K562 (cell line): ENCODE results near the gene CDYL2. TPM values are rescaled to one million over a fixed set of nuclear protein-coding genes. Genes with fewer than 3 reads are reported as not detected.

ENCODE experiments used
- ATAC-seq: fragments of 200-7000 bp; cut with Tn5 transposase; 3 replicates; pipeline ENCODE4 v1.9.1; 2020; ENCODE audit warnings: moderate library complexity
- BruUV-seq: library from RNA; stranded (reverse); fragments of 400-500 nt; replicated peaks from 2 replicates; lab custom pipeline; 2021; lab: Mats Ljungman, UMichigan
- CTCF ChIA-PET: fragments of 300-600 bp; formaldehyde crosslinking; extraction: SDS; loops from one replicate; lab custom pipeline; 2021; ENCODE audit warnings: low intra/inter-chr PET ratio; lab: Yijun Ruan, JAX
- POLR2A ChIA-PET: fragments of 300-600, 350-650 bp; sonication (Branson Sonifier 250); formaldehyde crosslinking; extraction: SDS; loops from one replicate; lab custom pipeline; 2021; ENCODE audit warnings: antibody characterized with exemption, inconsistent platforms; lab: Yijun Ruan, JAX
- DNase-seq, 4 experiments: peaks; one replicate each; pipeline versions ENCODE4 v3.0.0 to v3.0.0-alpha.2; 2011 to 2018; ENCODE audit warnings: low spot score in 3 of 4, mixed read lengths in 3 of 4; ENCODE audit errors: extremely low read depth in 1 of 4
- FAIRE-seq: peaks from 2 replicates; lab custom pipeline; 2011; peaks lifted over from hg19 to GRCh38; lab: Jason Lieb, UNC
- H2AFZ ChIP-seq: 2 replicates; pipeline ENCODE4 v1.6.0; 2011; ENCODE audit warnings: low read depth, low read length, control low read depth, inconsistent platforms
- H3K27ac ChIP-seq: fragments of 200-600 bp; 3 replicates; pipeline ENCODE4 v1.8.0; 2011; ENCODE audit warnings: low read depth, mild to moderate bottlenecking, control low read depth, inconsistent platforms, low read length, moderate library complexity, mixed read lengths; ENCODE audit errors: extremely low read depth
- H3K27me3 ChIP-seq, 2 experiments: fragments of 300-600 bp in 1 of 2; 2 replicates in 1 of 2; 3 replicates in 1 of 2; pipeline versions ENCODE4 v1.6.0 to v1.8.0; 2011; ENCODE audit warnings: inconsistent platforms in 2 of 2, low read length in 2 of 2, mild to moderate bottlenecking in 1 of 2, mixed read lengths in 1 of 2, moderate library complexity in 1 of 2; ENCODE audit not compliant: control insufficient read depth in 2 of 2, insufficient read depth in 2 of 2
- H3K36me3 ChIP-seq: fragments of 300-600 bp; 3 replicates; pipeline ENCODE4 v1.8.0; 2011; ENCODE audit warnings: mild to moderate bottlenecking, low read length, inconsistent platforms; ENCODE audit not compliant: control insufficient read depth, insufficient read depth
- H3K4me1 ChIP-seq, 2 experiments: fragments of 200-600 bp in 1 of 2; replicated peaks in 1 of 2; 2 replicates in 1 of 2; 3 replicates in 1 of 2; pipeline versions ENCODE4 v1.5.1 to v1.8.0; 2011; ENCODE audit warnings: inconsistent platforms in 2 of 2, low read length in 2 of 2, mild to moderate bottlenecking in 1 of 2, mixed read lengths in 1 of 2, moderate library complexity in 1 of 2; ENCODE audit not compliant: control insufficient read depth in 2 of 2, insufficient read depth in 2 of 2
- H3K4me2 ChIP-seq: 2 replicates; pipeline ENCODE4 v1.6.1; 2011; ENCODE audit warnings: low read length, control low read depth, inconsistent platforms, mixed read lengths; ENCODE audit not compliant: insufficient read depth
- H3K4me3 ChIP-seq: fragments of 200-600 bp; sonication (generic), shearing (Covaris generic); 2 replicates; pipeline ENCODE4 v1.5.1; 2016; ENCODE audit warnings: control low read depth, inconsistent platforms
- H3K79me2 ChIP-seq: fragments of 200-600 bp; 3 replicates; pipeline ENCODE4 v1.8.0; 2011; ENCODE audit warnings: low read length, inconsistent platforms; ENCODE audit not compliant: control insufficient read depth, insufficient read depth
- H3K9ac ChIP-seq, 2 experiments: 2 replicates each; pipeline versions ENCODE4 v1.6.0 to v1.6.1; 2011; ENCODE audit warnings: low read depth in 2 of 2, low read length in 2 of 2, control low read depth in 1 of 2, inconsistent platforms in 1 of 2, mild to moderate bottlenecking in 1 of 2, mixed read lengths in 1 of 2; ENCODE audit not compliant: insufficient read depth in 1 of 2
- H3K9me1 ChIP-seq: one replicate; pipeline ENCODE4 v1.6.0; 2011; ENCODE audit warnings: inconsistent platforms, mild to moderate bottlenecking, low read length, moderate library complexity; ENCODE audit not compliant: control insufficient read depth, insufficient read depth
- H3K9me3 ChIP-seq: replicated peaks from 2 replicates; pipeline ENCODE4 v1.5.1; 2011; ENCODE audit warnings: low read depth, low read length, inconsistent platforms; ENCODE audit not compliant: control insufficient read depth, insufficient read depth
- H4K20me1 ChIP-seq: replicated peaks from 2 replicates; pipeline ENCODE4 v1.6.1; 2011; ENCODE audit warnings: low read length, inconsistent platforms, mixed read lengths; ENCODE audit not compliant: control insufficient read depth, insufficient read depth
- HOMEZ ChIP-seq: fragments of 250-450 bp; sonication (Bioruptor Pico); IDR thresholded peaks from 2 replicates; pipeline ENCODE4 v1.4.0; 2020; ENCODE audit warnings: mild to moderate bottlenecking, moderate library complexity
- LARP7 ChIP-seq: fragments of 450-650 bp; IDR thresholded peaks from 2 replicates; pipeline ENCODE4 v1.6.1; 2016
- NFATC3 ChIP-seq: fragments of 450-650 bp; IDR thresholded peaks from 2 replicates; pipeline ENCODE4 v1.6.1; 2017; ENCODE audit warnings: mild to moderate bottlenecking
- PHF21A ChIP-seq: fragments of 450-650 bp; IDR thresholded peaks from 2 replicates; pipeline ENCODE4 v1.6.1; 2017; ENCODE audit warnings: low read depth, borderline replicate concordance
- SETDB1 ChIP-seq: IDR thresholded peaks from one replicate; pipeline ENCODE4 v1.6.1; 2012; ENCODE audit warnings: low read length, control low read depth, inconsistent platforms
- TGIF2 ChIP-seq: sonication (generic); formaldehyde crosslinking; IDR thresholded peaks from 2 replicates; pipeline ENCODE4 v1.8.1; 2022; ENCODE audit warnings: mild to moderate bottlenecking, missing genetic modification reagents, moderate library complexity
- ZC3H11A ChIP-seq: IDR thresholded peaks from 2 replicates; pipeline ENCODE4 v1.6.1; 2012; ENCODE audit warnings: low read depth, low read length, improper control_type of control experiment
- ZNF232 ChIP-seq: sonication (generic); formaldehyde crosslinking; IDR thresholded peaks from 2 replicates; pipeline ENCODE4 v1.8.0; 2022; ENCODE audit warnings: mild to moderate bottlenecking, missing genetic modification reagents
- ZNF280A ChIP-seq: fragments of 450-650 bp; IDR thresholded peaks from 2 replicates; pipeline ENCODE4 v1.6.1; 2018; ENCODE audit warnings: mild to moderate bottlenecking, low read depth; ENCODE audit not compliant: partially characterized antibody
- WGBS: fragments of 100-300 bp; shearing (Covaris generic); methylation state at CpG from one replicate; pipeline ENCODE4 v1.1.6; 2016; ENCODE audit warnings: low coverage, mixed read lengths; ENCODE audit not compliant: insufficient coverage; ENCODE audit errors: missing lambda C conversion rate; 5-methylcytosine and 5-hydroxymethylcytosine counted together
- in situ Hi-C: fragments of 300-500 bp; cut with MboI; formaldehyde crosslinking; loops from 4 replicates; pipeline ENCODE4 v1.15.0; 2018; ENCODE audit warnings: inconsistent platforms, mixed read lengths
- intact Hi-C: fragments of 100-400 bp; cut with micrococcal nuclease; formaldehyde crosslinking; loops from 2 replicates; pipeline ENCODE4 v1.14.2; 2022
- polyA plus RNA-seq, 8 experiments: library from polyadenylated mRNA; depleted of rRNA in 4 of 8; stranded (reverse) in 5 of 8; unstranded in 3 of 8; fragments of >200 nt; fragmentation: Nextera tagmentation in 2 of 8; fragmentation: Illumina TruSeq in 1 of 8; extraction: Ambion mirVana in 2 of 8; extraction: Trizol in 1 of 8; gene quantifications; 2 replicates each; pipeline versions ENCODE4 v1.2.1 to v1.2.3, GENCODE V29; 2011 to 2014; ENCODE audit warnings: inconsistent platforms in 1 of 8, missing spikeins in 1 of 8
- total RNA-seq, 7 experiments: library from RNA; depleted of rRNA in 6 of 7; stranded (reverse); fragments of >200 nt in 6 of 7; fragmentation: Illumina TruSeq in 2 of 7; extraction: Trizol in 2 of 7; gene quantifications; 2 replicates each; pipeline versions ENCODE4 v1.2.1 to v1.2.3, GENCODE V29; 2011 to 2021; ENCODE audit warnings: low replicate concordance in 1 of 7
- TF ChIP-seq, protein P1 (sequence below): fragments of 450-650 bp; IDR thresholded peaks from 2 replicates; pipeline ENCODE4 v1.6.1; 2016

The CDYL2 gene
- total and polyA plus RNA-seq, 9 of the 15 experiments (the other 6 are each of a cell fraction or from before 2014, with no cell fraction given), result under 0.01 to 0.04 (median 0.01) TPM; not detected in 6

DNA sequence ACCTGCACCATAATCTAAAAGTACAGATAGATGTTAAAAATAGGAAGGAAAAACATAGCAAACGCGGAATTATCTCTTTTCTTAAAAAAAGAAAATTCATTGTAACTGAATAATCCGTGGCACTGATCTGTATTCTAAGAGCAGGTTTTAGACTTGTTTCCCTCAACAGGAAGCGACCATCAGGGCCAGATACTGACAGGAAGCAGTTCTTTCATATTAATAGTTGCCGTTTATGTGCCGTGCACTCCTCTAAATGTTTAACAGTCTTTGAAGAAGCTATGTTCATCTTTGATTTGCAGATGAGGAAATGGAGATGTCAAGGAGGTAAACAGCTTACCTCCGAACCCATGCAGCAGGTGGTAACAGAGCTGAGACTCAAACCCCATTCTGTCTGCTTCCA, 240.0 kb downstream of the CDYL2 start:
- ChIA-PET POLR2A (interaction anchor here (0.5 to 0.6 kb wide), 2 partner anchors 941 to 1722 kb away, joined by 3 to 4 read pairs; no protein-coding TSS in a partner anchor), CTCF (no interaction called here)
- no TSS peak for BruUV-seq
- Histone ChIP-seq H3K9me1 (no peaks in the 10 kb centered on the region), H3K4me2 (no peak overlapping the region), H3K4me1 (no peaks in the 10 kb centered on the region; a peak in 1 of 5 replicates), H4K20me1 (no peaks in the 10 kb centered on the region), H3K4me3 (no peak overlapping the region), H3K9me3 (no peaks in the 10 kb centered on the region), H3K79me2 (no peaks in the 10 kb centered on the region), H2AFZ (no peak overlapping the region), H3K27ac (no peak overlapping the region), H3K27me3 (peaks cover 0 to 7% of the 10 kb centered on the region in 2 experiments; a peak in 2 of 5 replicates), H3K36me3 (no peaks in the 10 kb centered on the region), H3K9ac (no peak overlapping the region)
- DNase-seq (no peak), FAIRE-seq (no peak), ATAC-seq (no peak)
- intact Hi-C loops, result no loop called here
- in situ Hi-C loops, result no loop called here
- TF ChIP-seq PHF21A (no peak), ZNF232 (CRISPR knock-in tag) (no peak), NFATC3 (no peak), SETDB1 (no peak), ZC3H11A (no peak), HOMEZ (CRISPR knock-in tag) (no peak), ZNF280A (no peak), LARP7 (no peak), TGIF2 (no peak)
- TF ChIP-seq, protein P1, sequence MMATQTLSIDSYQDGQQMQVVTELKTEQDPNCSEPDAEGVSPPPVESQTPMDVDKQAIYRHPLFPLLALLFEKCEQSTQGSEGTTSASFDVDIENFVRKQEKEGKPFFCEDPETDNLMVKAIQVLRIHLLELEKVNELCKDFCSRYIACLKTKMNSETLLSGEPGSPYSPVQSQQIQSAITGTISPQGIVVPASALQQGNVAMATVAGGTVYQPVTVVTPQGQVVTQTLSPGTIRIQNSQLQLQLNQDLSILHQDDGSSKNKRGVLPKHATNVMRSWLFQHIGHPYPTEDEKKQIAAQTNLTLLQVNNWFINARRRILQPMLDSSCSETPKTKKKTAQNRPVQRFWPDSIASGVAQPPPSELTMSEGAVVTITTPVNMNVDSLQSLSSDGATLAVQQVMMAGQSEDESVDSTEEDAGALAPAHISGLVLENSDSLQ, result no peak
- WGBS, result under 1% methylated on average over 7 of the region's 7 CpGs
